NCI-H187 (cell line): ENCODE results near the gene BCAS1.

Experiments used
- DNase-seq, 2 experiments: peaks; one replicate each; lab custom pipeline; 2025; lab: John Stamatoyannopoulos, UW

Gene BCAS1

DNA sequence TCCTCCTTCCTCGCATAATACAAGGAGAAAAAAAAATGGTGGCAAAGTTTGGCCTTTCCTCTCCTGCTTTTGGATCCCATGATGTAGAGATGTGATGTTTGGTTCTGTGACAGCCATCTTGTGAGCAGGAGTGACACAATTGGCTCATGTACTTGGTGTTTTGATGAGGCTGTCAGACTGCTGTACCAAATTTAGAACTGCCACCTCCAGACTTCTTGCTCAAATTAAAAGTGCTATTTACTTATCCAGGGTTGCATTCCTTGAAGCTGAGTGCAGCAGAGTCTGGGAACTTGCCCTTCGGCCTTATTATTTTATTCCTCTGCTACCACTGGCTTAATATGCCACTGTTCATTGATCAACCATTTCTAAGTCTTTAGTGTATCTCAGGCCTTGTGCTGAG is 21.9 kb downstream of the BCAS1 start:
- DNase-seq: no peak

- DNase-seq: no peak
Observed at GRCh38 chr20:54047720-54048119, 22.7 kb downstream of the BCAS1 start.

DNA sequence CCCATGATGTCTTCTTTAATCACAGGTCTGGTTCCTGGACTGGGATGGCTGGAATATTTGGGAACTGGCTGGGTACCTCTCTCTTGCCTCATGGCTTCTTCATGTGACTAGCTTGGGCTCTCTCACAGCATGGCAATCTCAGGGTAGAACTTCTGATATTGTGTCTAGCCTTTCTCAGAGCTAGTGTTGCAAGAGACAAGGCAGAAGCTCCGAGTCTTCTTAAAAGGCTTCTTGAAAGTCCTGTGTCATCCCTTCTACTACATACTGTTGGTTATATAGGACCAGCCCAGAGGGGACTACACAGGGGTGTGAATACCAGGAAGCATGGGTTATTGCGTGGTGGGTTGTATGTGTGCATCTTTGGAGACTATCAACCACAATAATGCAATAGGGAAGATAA is 23.3 kb downstream of the BCAS1 start:
- DNase-seq: no peak

- no peak for DNase-seq
Observed at GRCh38 chr20:54044156-54044555, 26.2 kb downstream of the BCAS1 start.

- DNase-seq: no peak
Observed at GRCh38 chr20:54043076-54043967, 27.1 kb downstream of the BCAS1 start.

DNA sequence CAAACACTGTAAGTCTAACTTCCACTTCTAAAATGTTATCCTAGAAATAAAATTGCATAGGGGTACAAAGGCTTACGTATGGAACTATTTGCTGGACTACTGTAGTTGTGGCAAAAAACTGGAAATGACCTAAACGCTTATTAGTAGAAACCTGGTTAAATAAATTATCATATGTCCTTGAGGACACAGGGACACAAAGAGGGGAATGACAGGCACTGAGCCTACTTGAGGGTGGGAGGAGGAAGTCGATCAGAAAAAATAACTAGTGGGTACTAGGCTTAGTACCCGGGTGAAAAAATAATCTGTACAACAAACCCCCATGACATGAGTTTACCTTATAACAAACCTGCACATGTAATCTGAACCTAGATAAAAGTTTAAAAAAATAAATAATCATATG is 28.4 kb downstream of the BCAS1 start:
- DNase-seq: no peak

GRCh38 chr20:54041336-54041735 is 29.1 kb downstream of the BCAS1 start:
- no peak for DNase-seq

DNA sequence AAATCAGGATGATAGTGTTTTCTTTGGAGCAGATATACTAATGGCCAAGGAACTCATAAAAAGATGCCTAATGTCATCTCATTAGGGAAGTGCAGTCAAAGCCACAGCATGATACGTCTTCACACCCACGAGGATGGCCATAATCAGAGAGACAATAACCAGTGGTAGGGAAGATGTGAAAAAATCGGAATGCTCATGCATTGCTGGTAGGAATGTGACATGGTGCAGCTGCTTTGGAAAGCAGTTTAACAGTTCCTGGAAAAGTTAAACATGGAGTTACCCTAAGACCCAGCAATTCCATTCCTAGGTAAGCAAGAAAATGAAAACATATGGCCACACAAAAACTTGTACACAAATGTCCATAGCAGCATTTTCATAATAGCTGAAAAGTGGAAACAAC is 29.9 kb downstream of the BCAS1 start:
- no peak for DNase-seq

- no peak for DNase-seq
Observed at GRCh38 chr20:54038961-54039360, 31.4 kb downstream of the BCAS1 start.

GRCh38 chr20:54037525-54037924 is 32.9 kb downstream of the BCAS1 start:
- no peak for DNase-seq

DNA sequence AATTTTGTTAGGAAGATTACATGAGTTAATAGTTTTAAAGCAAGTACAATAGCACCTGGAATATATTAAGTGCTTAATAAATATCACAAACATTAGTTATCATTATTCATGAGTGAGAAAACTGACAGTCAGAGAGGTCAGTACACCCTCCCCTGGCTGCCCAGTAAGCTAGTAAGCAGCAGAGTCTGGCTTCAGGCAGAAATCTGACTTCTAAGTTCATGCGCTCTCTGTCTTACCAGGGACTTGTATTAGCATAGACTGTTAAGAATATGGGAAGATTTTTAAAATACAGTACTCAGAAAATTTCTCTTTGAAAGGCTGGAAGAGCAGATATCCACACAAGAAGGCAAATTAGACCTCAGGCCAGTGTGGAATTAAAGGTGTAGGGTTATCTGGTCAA is 40.8 kb downstream of the BCAS1 start:
- no peak for DNase-seq

GRCh38 chr20:54029176-54029575 is 41.2 kb downstream of the BCAS1 start:
- no peak for DNase-seq

- no peak for DNase-seq
Observed at GRCh38 chr20:54028276-54029011, 42.0 kb downstream of the BCAS1 start.

DNA sequence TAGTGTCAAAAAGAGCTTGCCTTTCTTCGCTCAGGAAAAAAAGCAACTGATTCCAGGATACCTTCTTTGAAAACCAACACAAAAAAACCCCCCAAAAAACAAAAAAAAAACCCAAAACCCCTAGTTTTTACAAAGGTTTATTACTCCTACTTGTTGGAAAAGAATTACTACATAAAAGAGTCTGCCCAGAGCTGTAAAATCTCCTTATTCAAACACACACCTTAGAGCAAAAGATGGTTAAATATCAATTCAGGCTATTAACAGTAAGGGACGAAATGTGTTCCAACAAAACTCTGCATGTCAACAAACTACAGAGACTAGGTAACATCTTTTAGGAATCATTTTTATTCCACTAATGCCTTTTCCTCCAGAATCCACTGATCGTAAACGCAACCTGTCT is 42.7 kb downstream of the BCAS1 start:
- no peak for DNase-seq

GRCh38 chr20:54026295-54027064 is 43.9 kb downstream of the BCAS1 start:
- DNase-seq: no peak

DNA sequence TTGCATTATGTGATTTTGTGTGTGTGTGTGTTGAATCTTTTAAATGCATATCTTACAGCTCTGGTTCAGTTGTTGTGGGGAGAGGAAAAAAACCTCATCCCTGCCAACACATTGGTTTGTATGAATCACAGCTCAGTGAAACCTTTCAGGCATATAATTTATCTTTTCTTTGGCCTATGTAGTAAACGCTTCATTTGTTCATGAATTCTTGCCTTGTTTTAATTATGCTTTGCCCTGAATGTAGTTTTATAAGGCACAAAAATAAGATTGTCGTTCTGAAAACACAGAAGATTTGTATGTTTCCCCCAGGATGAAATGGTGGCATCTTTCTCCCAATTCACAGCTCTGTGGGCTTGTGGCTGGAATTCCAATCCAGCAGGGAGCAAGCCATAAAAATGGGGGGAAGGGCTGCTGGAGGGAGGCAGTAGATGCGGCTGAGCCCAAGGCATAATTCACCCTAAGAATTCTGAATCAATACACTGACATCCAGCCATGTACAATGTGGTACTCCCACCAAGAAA is 45.1 kb downstream of the BCAS1 start:
- DNase-seq: no peak

DNA sequence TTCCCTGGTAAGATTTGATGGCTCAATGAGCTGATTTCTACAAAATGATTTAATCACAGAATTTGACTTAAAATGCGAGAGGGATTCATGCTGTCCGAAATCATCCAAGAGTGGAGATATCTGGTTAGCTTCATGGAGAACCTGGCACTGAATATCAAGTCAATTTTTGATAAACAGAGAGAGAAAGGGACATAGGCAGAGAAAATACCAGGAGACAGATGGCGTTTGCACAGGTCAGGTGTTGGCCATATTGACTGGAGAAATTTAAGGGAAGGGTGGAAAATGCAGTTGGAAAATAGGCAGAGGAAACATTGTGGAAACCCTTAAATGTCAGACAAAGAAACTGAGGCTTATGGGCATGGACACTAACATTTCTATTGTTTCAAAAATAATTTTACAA is 47.0 kb downstream of the BCAS1 start:
- no peak for DNase-seq

- no peak for DNase-seq
Observed at GRCh38 chr20:54021446-54022235, 48.8 kb downstream of the BCAS1 start.

- no peak for DNase-seq
Observed at GRCh38 chr20:54020868-54021267, 49.5 kb downstream of the BCAS1 start.

- no peak for DNase-seq
Observed at GRCh38 chr20:54020348-54020747, 50.0 kb downstream of the BCAS1 start.

GRCh38 chr20:54019585-54019984 is 50.8 kb downstream of the BCAS1 start:
- DNase-seq: no peak

DNA sequence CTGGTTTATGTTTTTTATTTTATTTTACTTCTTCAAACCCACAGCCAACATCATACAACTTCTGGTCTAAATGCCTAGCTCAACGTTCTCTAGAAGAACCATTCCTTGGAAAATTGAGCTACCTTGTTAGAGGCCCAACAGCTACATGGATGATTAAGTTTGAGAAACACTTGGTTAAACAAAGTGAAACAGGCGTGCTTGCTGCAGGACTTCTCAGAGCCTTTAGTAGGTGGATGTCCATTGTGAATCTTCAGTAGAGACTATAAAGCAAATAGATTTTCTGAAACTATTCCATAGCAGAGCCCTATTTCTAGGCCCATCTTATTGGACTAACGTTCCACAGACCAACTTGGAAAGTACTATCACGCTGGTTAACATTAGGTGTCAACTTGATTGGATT is 51.3 kb downstream of the BCAS1 start:
- no peak for DNase-seq
